GM21447 (cell line): Measurements from ENCODE around the gene LCMT2.
A peak's percentile ranks its signal among the peaks of the same experiment; 100 is the strongest.

Experiments used
- ATAC-seq: cut with Tn5 transposase; IDR thresholded peaks from one replicate; pipeline ENCODE4 v1.9.1; 2021; ENCODE audit not compliant: unreplicated experiment

Gene LCMT2

GRCh38 chr15:43329960-43330779 is at the start of gene LCMT2:
LCMT2 (minus strand) TSS chr15:43330573; CDS start chr15:43330489, 84 bp downstream.
- ATAC-seq, result peak; percentile 93

- ATAC-seq, result no peak
Observed at GRCh38 chr15:43378601-43379000, 48.2 kb upstream of the LCMT2 start.

- ATAC-seq, result no peak
Observed at GRCh38 chr15:43376017-43376705, 45.8 kb upstream of the LCMT2 start.

GRCh38 chr15:43370975-43371974 is 40.9 kb upstream of the LCMT2 start, which contains the start of the genes TUBGCP4 and ZSCAN29:
TUBGCP4 (plus strand) TSS chr15:43371101; CDS start chr15:43371355, 254 bp downstream.
ZSCAN29 (minus strand) TSS chr15:43371043; CDS start chr15:43369913, 1,130 bp downstream.
- ATAC-seq, result peak; percentile 73

- ATAC-seq, result peak; percentile 35
Observed at GRCh38 chr15:43370310-43370974, 40.1 kb upstream of the LCMT2 start.

GRCh38 chr15:43361313-43361903 is 31.0 kb upstream of the LCMT2 start:
- ATAC-seq, result no peak

GRCh38 chr15:43360821-43361220 is 30.4 kb upstream of the LCMT2 start:
- no peak for ATAC-seq

GRCh38 chr15:43352693-43353382 is 22.5 kb upstream of the LCMT2 start:
- no peak for ATAC-seq

GRCh38 chr15:43347114-43347513 is 16.7 kb upstream of the LCMT2 start:
- ATAC-seq, result no peak

- no peak for ATAC-seq
Observed at GRCh38 chr15:43346305-43346704, 15.9 kb upstream of the LCMT2 start.

GRCh38 chr15:43330780-43331087 is 361 bp upstream of the LCMT2 start:
- peak; percentile 13 for ATAC-seq

- no peak for ATAC-seq
Observed at GRCh38 chr15:43329217-43329959, 985 bp downstream of the LCMT2 start.

GRCh38 chr15:43325039-43325684 is 5.2 kb downstream of the LCMT2 start:
- ATAC-seq, result no peak

GRCh38 chr15:43318990-43319771 is 11.2 kb downstream of the LCMT2 start:
- ATAC-seq, result no peak

- ATAC-seq, result no peak
Observed at GRCh38 chr15:43317566-43318184, 12.7 kb downstream of the LCMT2 start.

- ATAC-seq, result no peak
Observed at GRCh38 chr15:43316971-43317346, 13.4 kb downstream of the LCMT2 start.
